Activated naive CD8-positive, alpha-beta T cell treated with anti-CD3 and anti-CD28 coated beads, Interleukin-2, amount 10 ng/mL, durations not matched to agents 7 days and 5 days (primary cell): ENCODE data around the gene OR5L1. TPM values are rescaled to one million over a fixed set of nuclear protein-coding genes. Genes with fewer than 3 reads are reported as not detected.

Source experiments
- total RNA-seq, 2 experiments: library from RNA; stranded (reverse); gene quantifications; one replicate each; pipeline ENCODE4 v1.2.3, GENCODE V29; 2021

Gene OR5L1
- total RNA-seq, 2 experiments from 2014 or later = not detected

Other genes starting within 250 kb of the OR5L1 start
- gene OR4C16, start 239.2 kb upstream of the OR5L1 start, total RNA-seq = not detected
- gene OR4C11, start 203.7 kb upstream of the OR5L1 start, total RNA-seq = not detected
- not detected for gene OR4P4, start 176.3 kb upstream of the OR5L1 start, total RNA-seq
- gene OR4S2, start 163.0 kb upstream of the OR5L1 start, total RNA-seq = not detected
- not detected for gene OR4C6, start 149.2 kb upstream of the OR5L1 start, total RNA-seq
- not detected for gene OR5D13, start 37.9 kb upstream of the OR5L1 start, total RNA-seq
- not detected for gene OR5D14, start 15.8 kb upstream of the OR5L1 start, total RNA-seq
- not detected for gene OR5D18, start 8.3 kb downstream of the OR5L1 start, total RNA-seq
- gene OR5L2, start 15.9 kb downstream of the OR5L1 start, total RNA-seq = not detected
- gene OR5D16, start 27.4 kb downstream of the OR5L1 start, total RNA-seq = not detected
- not detected for gene TRIM51, start 71.9 kb downstream of the OR5L1 start, total RNA-seq
- gene OR5W2, start 103.2 kb downstream of the OR5L1 start, total RNA-seq = not detected
- gene OR5I1, start 125.0 kb downstream of the OR5L1 start, total RNA-seq = not detected
- not detected for gene OR10AG1, start 158.6 kb downstream of the OR5L1 start, total RNA-seq
- not detected for gene OR5F1, start 183.3 kb downstream of the OR5L1 start, total RNA-seq
- not detected for gene OR5AS1, start 216.3 kb downstream of the OR5L1 start, total RNA-seq